Neural progenitor cell (in vitro differentiated cells): Measurements from ENCODE around the gene INSIG1. TPM values are rescaled to one million over a fixed set of nuclear protein-coding genes. Genes with fewer than 3 reads are reported as not detected.

Experiments used
- DNase-seq: peaks from one replicate; pipeline ENCODE4 v3.0.0-alpha.2; 2016; ENCODE audit warnings: low spot score
- H2AFZ ChIP-seq: fragments of 200-600 bp; sonication (generic); replicated peaks from 2 replicates; pipeline ENCODE4 v1.6.1; 2016; ENCODE audit warnings: antibody characterized with exemption
- H3F3A ChIP-seq: fragments of 200-600 bp; sonication (generic); 2 replicates; pipeline ENCODE4 v1.6.1; 2016; ENCODE audit warnings: antibody characterized with exemption, low read depth
- H3K27ac ChIP-seq: fragments of 200-600 bp; sonication (generic); 2 replicates; pipeline ENCODE4 v1.5.1; 2016; ENCODE audit warnings: mild to moderate bottlenecking
- H3K27me3 ChIP-seq: fragments of 200-600 bp; sonication (generic); 2 replicates; pipeline ENCODE4 v1.6.1; 2016; ENCODE audit warnings: mild to moderate bottlenecking, moderate library complexity
- H3K36me3 ChIP-seq: fragments of 200-600 bp; sonication (generic); 2 replicates; pipeline ENCODE4 v1.5.1; 2016
- H3K4me1 ChIP-seq: fragments of 200-600 bp; sonication (generic); 2 replicates; pipeline ENCODE4 v1.6.1; 2016; ENCODE audit warnings: mixed run types
- H3K4me2 ChIP-seq: fragments of 200-600 bp; sonication (generic); 2 replicates; pipeline ENCODE4 v1.6.1; 2016
- H3K4me3 ChIP-seq: fragments of 200-600 bp; sonication (generic); 2 replicates; pipeline ENCODE4 v1.5.1; 2016
- H3K79me2 ChIP-seq: fragments of 200-600 bp; sonication (generic); 2 replicates; pipeline ENCODE4 v1.6.1; 2016; ENCODE audit warnings: low read depth
- H3K9ac ChIP-seq: fragments of 200-600 bp; sonication (generic); 2 replicates; pipeline ENCODE4 v1.6.1; 2016
- H3K9me3 ChIP-seq: fragments of 200-600 bp; sonication (generic); 2 replicates; pipeline ENCODE4 v1.5.1; 2016; ENCODE audit warnings: low read depth
- H4K20me1 ChIP-seq: fragments of 200-600 bp; sonication (generic); 2 replicates; pipeline ENCODE4 v1.6.1; 2016; ENCODE audit warnings: low read depth
- H3K27ac Mint-ChIP-seq: 3 replicates; pipeline ENCODE4 v1.8.0; 2021; ENCODE audit warnings: mixed read lengths
- H3K27me3 Mint-ChIP-seq: 2 replicates; pipeline ENCODE4 v1.8.0; 2022; ENCODE audit warnings: low read depth, mild to moderate bottlenecking, inconsistent platforms, moderate library complexity, mixed read lengths; ENCODE audit not compliant: insufficient read depth
- H3K36me3 Mint-ChIP-seq: 3 replicates; pipeline ENCODE4 v1.8.0; 2021; ENCODE audit warnings: mixed read lengths
- H3K4me1 Mint-ChIP-seq: 3 replicates; pipeline ENCODE4 v1.8.0; 2021; ENCODE audit warnings: mixed read lengths
- H3K4me3 Mint-ChIP-seq: 3 replicates; pipeline ENCODE4 v1.8.0; 2021; ENCODE audit warnings: mild to moderate bottlenecking, moderate library complexity, mixed read lengths
- H3K9me3 Mint-ChIP-seq: 3 replicates; pipeline ENCODE4 v1.8.0; 2020; ENCODE audit warnings: mixed read lengths
- CTCF ChIP-seq: fragments of 200-600 bp; sonication (generic); IDR thresholded peaks from 2 replicates; pipeline ENCODE4 v1.5.1; 2017; ENCODE audit warnings: antibody characterized with exemption, mild to moderate bottlenecking
- EZH2 ChIP-seq: fragments of 200-600 bp; sonication (generic); IDR thresholded peaks from 2 replicates; pipeline ENCODE4 v1.6.1; 2017; ENCODE audit warnings: antibody characterized with exemption, mild to moderate bottlenecking, moderate library complexity
- EZH2phosphoT487 ChIP-seq: fragments of 200-600 bp; sonication (generic); IDR thresholded peaks from 2 replicates; pipeline ENCODE4 v1.6.1; 2017; ENCODE audit warnings: antibody characterized with exemption
- total RNA-seq: library from RNA; depleted of rRNA; stranded (reverse); fragments of >200 nt; gene quantifications from 2 replicates; pipeline ENCODE4 v1.2.3, GENCODE V29; 2015; ENCODE audit warnings: low replicate concordance

The INSIG1 gene
- total RNA-seq, 1 donor from 2014 or later: 94.3 TPM

- Histone ChIP-seq H3K9me3 (no peaks in the 10 kb centered on the region), H3K27me3 (peaks cover 69% of the 10 kb centered on the region), H3K4me1 (peaks cover 10% of the 10 kb centered on the region), H4K20me1 (peaks cover 10% of the 10 kb centered on the region), H3K4me2 (no peak overlapping the region), H3K9ac (no peak overlapping the region), H3K79me2 (no peaks in the 10 kb centered on the region), H2AFZ (no peak overlapping the region), H3K27ac (no peak overlapping the region), H3K36me3 (no peaks in the 10 kb centered on the region), H3K4me3 (no peak overlapping the region), H3F3A (no peaks in the 10 kb centered on the region)
- H3K27ac Mint-ChIP-seq: no peak overlapping the region
- peaks cover 20% of the 10 kb centered on the region for H3K4me1 Mint-ChIP-seq
- no peaks in the 10 kb centered on the region for H3K36me3 Mint-ChIP-seq
- peaks cover 58% of the 10 kb centered on the region for H3K27me3 Mint-ChIP-seq
- no peak for DNase-seq
- H3K4me3 Mint-ChIP-seq: peak overlapping the region; percentile 18
- no peaks in the 10 kb centered on the region for H3K9me3 Mint-ChIP-seq
- TF ChIP-seq EZH2phosphoT487 (no peak), CTCF (no peak), EZH2 (no peak)
Measured at GRCh38 chr7:155357573-155358041, 59.9 kb downstream of the INSIG1 start.

- Histone ChIP-seq H3K27ac (no peak overlapping the region), H3K4me3 (no peak overlapping the region), H3K4me2 (peak overlapping the region; percentile 30), H3K27me3 (peaks cover 76% of the 10 kb centered on the region), H3K36me3 (no peaks in the 10 kb centered on the region), H2AFZ (no peak overlapping the region), H3K9me3 (no peaks in the 10 kb centered on the region), H3K9ac (no peak overlapping the region), H3K4me1 (peaks cover 10% of the 10 kb centered on the region), H3F3A (no peaks in the 10 kb centered on the region), H3K79me2 (no peaks in the 10 kb centered on the region), H4K20me1 (peaks cover 10% of the 10 kb centered on the region)
- peaks cover 20% of the 10 kb centered on the region for H3K4me1 Mint-ChIP-seq
- peaks cover 59% of the 10 kb centered on the region for H3K27me3 Mint-ChIP-seq
- DNase-seq: no peak
- H3K36me3 Mint-ChIP-seq: no peaks in the 10 kb centered on the region
- peak overlapping the region; percentile 18 for H3K4me3 Mint-ChIP-seq
- TF ChIP-seq EZH2phosphoT487 (no peak), EZH2 (no peak), CTCF (no peak)
- no peaks in the 10 kb centered on the region for H3K9me3 Mint-ChIP-seq
- H3K27ac Mint-ChIP-seq: no peak overlapping the region
Measured at GRCh38 chr7:155358066-155358947, 60.6 kb downstream of the INSIG1 start.

- no peak for TF ChIP-seq EZH2
- no peak for TF ChIP-seq CTCF
- TF ChIP-seq EZH2phosphoT487: no peak
Measured at GRCh38 chr7:155358948-155359712, 61.5 kb downstream of the INSIG1 start.

More at GRCh38 chr7:155358948-155359712, 61.5 kb downstream of the INSIG1 start:
- H3K9ac ChIP-seq: no peak overlapping the region
- DNase-seq: no peak
- no peak overlapping the region for H3K27ac ChIP-seq
- Mint-ChIP-seq H3K36me3 (no peaks in the 10 kb centered on the region), H3K4me3 (no peak overlapping the region), H3K27ac (peak overlapping the region; percentile 29), H3K27me3 (peaks cover 60% of the 10 kb centered on the region), H3K9me3 (no peaks in the 10 kb centered on the region), H3K4me1 (peaks cover 27% of the 10 kb centered on the region)
- peaks cover 10% of the 10 kb centered on the region for H4K20me1 ChIP-seq
- H3F3A ChIP-seq: no peaks in the 10 kb centered on the region
- H3K4me3 ChIP-seq: no peak overlapping the region
- H2AFZ ChIP-seq: no peak overlapping the region
- peaks cover 10% of the 10 kb centered on the region for H3K4me1 ChIP-seq
- H3K36me3 ChIP-seq: no peaks in the 10 kb centered on the region
- H3K9me3 ChIP-seq: no peaks in the 10 kb centered on the region
- peak overlapping the region; percentile 30 for H3K4me2 ChIP-seq
- no peaks in the 10 kb centered on the region for H3K79me2 ChIP-seq
- peaks cover 84% of the 10 kb centered on the region for H3K27me3 ChIP-seq

Other genes with a start within 250 kb of the INSIG1 start
- not detected in 2 replicates for gene HTR5A, start 227.6 kb upstream of the INSIG1 start, total RNA-seq
- not detected in 2 replicates for gene EN2, start 160.3 kb downstream of the INSIG1 start, total RNA-seq
- not detected in 2 replicates for gene CNPY1, start 248.7 kb downstream of the INSIG1 start, total RNA-seq